Measurements from ENCODE around the gene ANGPTL2. TPM values are rescaled to one million over a fixed set of nuclear protein-coding genes. Genes with fewer than 3 reads are reported as not detected.

ANGPTL2 gene
- total RNA-seq, 4 donors from 2014 or later = 29.5 to 57.0 (median 41.3) TPM

DNA sequence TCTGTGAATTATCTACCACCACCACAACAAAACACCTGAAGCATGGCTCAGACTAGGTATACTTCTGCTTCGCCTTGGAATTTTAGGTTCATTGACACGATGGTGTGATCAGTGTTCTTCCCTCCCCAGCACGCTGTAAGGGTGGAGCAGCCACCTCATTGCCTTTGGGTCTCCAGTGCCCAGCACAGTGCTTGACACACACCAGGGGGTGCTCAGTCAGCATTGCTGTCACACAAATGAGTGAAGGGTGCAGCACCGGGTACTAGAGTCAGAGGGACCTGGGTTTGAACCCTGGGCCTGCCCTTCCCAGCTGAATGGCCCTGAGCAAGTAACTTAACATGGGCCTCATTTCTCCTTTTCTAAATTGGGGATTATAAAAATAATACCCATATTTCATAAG is 9.9 kb upstream of the ANGPTL2 start:
- no peaks in the 10 kb centered on the region for H3K36me3 ChIP-seq
- H3K27me3 ChIP-seq = no peaks in the 10 kb centered on the region
- DNase-seq (ENCODE audit: extremely low spot score) = no peak
- 95% methylated on average over 4 of the region's 4 CpGs for WGBS
- no peak for TF ChIP-seq POLR2A (IDR thresholded peaks at IDR 0.05; ENCODE audit: low read depth)
- TF ChIP-seq EP300 (IDR thresholded peaks at IDR 0.05) = no peak
- no peak for TF ChIP-seq POLR2AphosphoS5 (IDR thresholded peaks at IDR 0.05)
- TF ChIP-seq, protein P1, sequence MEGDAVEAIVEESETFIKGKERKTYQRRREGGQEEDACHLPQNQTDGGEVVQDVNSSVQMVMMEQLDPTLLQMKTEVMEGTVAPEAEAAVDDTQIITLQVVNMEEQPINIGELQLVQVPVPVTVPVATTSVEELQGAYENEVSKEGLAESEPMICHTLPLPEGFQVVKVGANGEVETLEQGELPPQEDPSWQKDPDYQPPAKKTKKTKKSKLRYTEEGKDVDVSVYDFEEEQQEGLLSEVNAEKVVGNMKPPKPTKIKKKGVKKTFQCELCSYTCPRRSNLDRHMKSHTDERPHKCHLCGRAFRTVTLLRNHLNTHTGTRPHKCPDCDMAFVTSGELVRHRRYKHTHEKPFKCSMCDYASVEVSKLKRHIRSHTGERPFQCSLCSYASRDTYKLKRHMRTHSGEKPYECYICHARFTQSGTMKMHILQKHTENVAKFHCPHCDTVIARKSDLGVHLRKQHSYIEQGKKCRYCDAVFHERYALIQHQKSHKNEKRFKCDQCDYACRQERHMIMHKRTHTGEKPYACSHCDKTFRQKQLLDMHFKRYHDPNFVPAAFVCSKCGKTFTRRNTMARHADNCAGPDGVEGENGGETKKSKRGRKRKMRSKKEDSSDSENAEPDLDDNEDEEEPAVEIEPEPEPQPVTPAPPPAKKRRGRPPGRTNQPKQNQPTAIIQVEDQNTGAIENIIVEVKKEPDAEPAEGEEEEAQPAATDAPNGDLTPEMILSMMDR (IDR thresholded peaks at IDR 0.05) = no peak
- peak overlapping the region; percentile 81 to 89 (median 87) for H3K27ac ChIP-seq (replicated peaks in 1 of 4)
- H3K4me1 ChIP-seq = peaks cover 77 to 88% (median 82%) of the 10 kb centered on the region in 4 donors
- H3K9me3 ChIP-seq = no peaks in the 10 kb centered on the region
- intact Hi-C loops (cut with DNase I) = no loop called here
- no peak overlapping the region for H3K4me3 ChIP-seq

DNA sequence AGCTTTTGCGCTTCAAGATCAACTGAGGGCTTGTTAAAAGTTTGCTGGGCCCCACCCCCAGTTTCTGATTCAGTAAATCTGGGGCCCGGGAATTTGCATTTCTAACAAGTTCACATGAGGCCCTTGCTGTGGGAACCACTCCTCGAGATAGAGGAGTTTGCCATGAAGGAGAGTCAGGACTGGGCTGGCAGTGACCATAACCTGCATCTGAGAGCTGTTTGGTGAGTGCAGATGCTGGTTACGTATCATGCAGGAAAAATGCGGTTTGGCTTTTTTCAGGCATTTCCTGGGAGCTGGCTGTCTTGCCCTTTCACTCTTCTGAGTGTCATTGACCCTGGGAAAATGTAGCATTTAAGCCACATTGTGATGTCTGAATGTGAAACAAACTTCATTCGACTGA is 9.4 kb upstream of the ANGPTL2 start:
- no peak for DNase-seq (ENCODE audit: extremely low spot score)

DNA sequence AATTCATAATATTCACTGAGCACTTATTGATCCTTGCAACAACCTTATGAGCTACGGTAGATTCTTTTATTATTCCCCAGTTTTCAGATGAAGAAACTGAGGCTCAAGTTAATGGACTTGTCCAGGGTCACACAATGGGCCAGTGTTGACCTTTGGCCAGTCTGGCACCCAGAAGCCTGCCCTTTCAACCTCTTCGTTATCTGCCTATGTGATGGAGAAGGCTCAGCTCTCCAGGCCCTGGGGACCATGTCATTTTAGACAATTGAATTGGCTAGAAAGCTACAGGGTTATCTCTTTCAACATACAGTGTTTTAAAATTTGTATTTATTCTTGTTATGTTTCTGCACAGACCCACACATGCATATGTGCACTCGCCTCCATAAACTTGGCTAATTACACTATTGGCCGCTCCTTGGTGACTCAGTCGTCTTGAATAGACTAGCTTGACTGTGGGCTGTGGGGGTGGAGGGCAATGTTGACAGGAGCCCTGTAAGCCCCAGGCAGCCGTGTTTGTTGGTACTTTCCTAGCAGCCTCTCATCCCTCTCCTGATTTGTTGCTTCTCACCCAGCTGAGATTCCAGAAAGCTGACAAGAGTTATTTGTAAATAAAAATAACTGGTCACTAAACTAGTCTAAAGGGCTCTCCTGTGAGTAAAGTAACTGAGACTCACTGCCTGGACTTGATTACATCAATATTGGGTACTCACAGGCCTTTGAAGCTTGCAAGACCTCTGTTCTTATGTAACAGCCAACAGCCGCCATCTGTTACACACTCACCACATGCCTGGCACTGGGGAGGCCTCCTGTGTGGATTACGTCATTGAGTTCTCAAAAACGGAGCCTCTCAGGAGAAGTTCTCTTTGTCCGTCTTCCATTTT is 8.5 kb upstream of the ANGPTL2 start:
- DNase-seq (ENCODE audit: extremely low spot score) = no peak
- Histone ChIP-seq H3K4me3 (no peak overlapping the region), H3K36me3 (no peaks in the 10 kb centered on the region), H3K27me3 (no peaks in the 10 kb centered on the region), H3K9me3 (no peaks in the 10 kb centered on the region), H3K4me1 (peaks cover 68 to 89% (median 86%) of the 10 kb centered on the region in 4 donors), H3K27ac (replicated peaks in 1 of 4) (peak overlapping the region; percentile 81 to 89 (median 87))
- WGBS = 62% methylated on average over 10 of the region's 10 CpGs
- TF ChIP-seq, protein P1 (IDR thresholded peaks at IDR 0.05) = no peak
- TF ChIP-seq POLR2AphosphoS5 (IDR thresholded peaks at IDR 0.05) = peak; percentile 56 to 73
- intact Hi-C loops (cut with DNase I) = no loop called here

More for the DNA sequence above, 9.4 kb upstream of the ANGPTL2 start:
- H3K9me3 ChIP-seq = no peaks in the 10 kb centered on the region
- TF ChIP-seq POLR2AphosphoS5 (IDR thresholded peaks at IDR 0.05) (no peak), POLR2A (IDR thresholded peaks at IDR 0.05; ENCODE audit: low read depth) (no peak), EP300 (IDR thresholded peaks at IDR 0.05) (no peak)
- TF ChIP-seq, protein P1 (IDR thresholded peaks at IDR 0.05) = no peak
- WGBS = 65% methylated on average over 6 of the region's 6 CpGs
- H3K4me1 ChIP-seq = peaks cover 75 to 91% (median 86%) of the 10 kb centered on the region in 4 donors
- H3K27me3 ChIP-seq = no peaks in the 10 kb centered on the region
- H3K36me3 ChIP-seq = no peaks in the 10 kb centered on the region
- intact Hi-C loops (cut with DNase I) = no loop called here
- H3K27ac ChIP-seq (replicated peaks in 1 of 4) = peak overlapping the region; percentile 81 to 89 (median 87)
- H3K4me3 ChIP-seq = no peak overlapping the region

- no peak for DNase-seq (ENCODE audit: extremely low spot score)
- TF ChIP-seq POLR2AphosphoS5 (IDR thresholded peaks at IDR 0.05) (no peak), POLR2A (IDR thresholded peaks at IDR 0.05; ENCODE audit: low read depth) (no peak), EP300 (IDR thresholded peaks at IDR 0.05) (no peak)
- TF ChIP-seq, protein P1 (IDR thresholded peaks at IDR 0.05) = no peak
- no peaks in the 10 kb centered on the region for H3K9me3 ChIP-seq
- peak overlapping the region in 2 of 4 donors; percentile 59 to 65 for H3K27ac ChIP-seq (replicated peaks in 1 of 4)
- intact Hi-C loops (cut with DNase I) = no loop called here
- no peak overlapping the region for H3K4me3 ChIP-seq
- 86% methylated on average over 2 of the region's 2 CpGs for WGBS
- no peaks in the 10 kb centered on the region for H3K27me3 ChIP-seq
- H3K4me1 ChIP-seq = peaks cover 61 to 83% (median 79%) of the 10 kb centered on the region in 4 donors
- no peaks in the 10 kb centered on the region for H3K36me3 ChIP-seq
Measured at GRCh38 chr9:127130235-127130634, 7.8 kb upstream of the ANGPTL2 start.

All from esophagus muscularis mucosa (tissue), 4 donors.